GM12874 (cell line): ENCODE results near the gene ZMYND12.

Experiments used
- TF ChIP-seq, protein P1 (sequence below): IDR thresholded peaks from 2 replicates; pipeline ENCODE4 v1.5.1; 2011; ENCODE audit warnings: low read depth, mild to moderate bottlenecking, control low read depth, low read length, moderate library complexity; ENCODE audit not compliant: insufficient read depth

The ZMYND12 gene

DNA sequence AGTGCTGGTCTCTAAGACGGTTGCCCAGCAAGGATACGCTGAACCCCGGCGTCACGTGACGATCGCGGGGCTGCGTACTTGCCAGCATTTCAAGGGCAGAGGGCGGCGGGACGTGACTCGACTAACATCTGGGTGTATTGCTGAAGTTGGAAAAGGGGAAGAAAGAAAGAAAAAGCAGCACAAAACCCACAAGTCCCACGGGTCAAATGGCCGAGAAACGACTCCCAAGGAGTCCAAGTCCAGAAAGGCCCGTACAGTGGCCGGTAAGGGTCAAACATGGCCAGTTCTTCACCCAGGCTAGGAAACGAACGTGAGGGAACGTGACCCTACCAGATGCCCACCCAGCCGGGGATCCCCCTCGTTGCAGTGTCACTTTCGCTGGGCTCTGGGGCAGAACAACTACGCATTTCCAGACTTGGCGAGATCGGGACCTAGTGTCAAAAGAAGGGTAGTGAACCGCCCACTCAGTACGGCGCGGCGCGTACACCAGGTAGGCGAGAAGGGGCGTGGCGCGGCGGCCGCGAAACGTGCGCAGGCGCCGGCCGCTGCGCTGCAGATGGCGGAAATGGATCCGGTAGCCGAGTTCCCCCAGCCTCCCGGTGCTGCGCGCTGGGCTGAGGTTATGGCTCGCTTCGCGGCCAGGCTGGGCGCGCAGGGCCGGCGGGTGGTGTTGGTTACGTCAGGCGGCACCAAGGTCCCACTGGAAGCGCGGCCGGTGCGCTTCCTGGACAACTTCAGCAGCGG lies at the start of gene ZMYND12, which contains the start of gene PPCS:
Gene ZMYND12 (minus strand): TSS at position 13 of the 744 bp plus-strand sequence. CDS start 25 bp downstream, outside the sequence.
Gene PPCS (plus strand): TSS at position 534 of the 744 bp plus-strand sequence. CDS start 23 bp downstream, at position 557.
- TF ChIP-seq, protein P1, sequence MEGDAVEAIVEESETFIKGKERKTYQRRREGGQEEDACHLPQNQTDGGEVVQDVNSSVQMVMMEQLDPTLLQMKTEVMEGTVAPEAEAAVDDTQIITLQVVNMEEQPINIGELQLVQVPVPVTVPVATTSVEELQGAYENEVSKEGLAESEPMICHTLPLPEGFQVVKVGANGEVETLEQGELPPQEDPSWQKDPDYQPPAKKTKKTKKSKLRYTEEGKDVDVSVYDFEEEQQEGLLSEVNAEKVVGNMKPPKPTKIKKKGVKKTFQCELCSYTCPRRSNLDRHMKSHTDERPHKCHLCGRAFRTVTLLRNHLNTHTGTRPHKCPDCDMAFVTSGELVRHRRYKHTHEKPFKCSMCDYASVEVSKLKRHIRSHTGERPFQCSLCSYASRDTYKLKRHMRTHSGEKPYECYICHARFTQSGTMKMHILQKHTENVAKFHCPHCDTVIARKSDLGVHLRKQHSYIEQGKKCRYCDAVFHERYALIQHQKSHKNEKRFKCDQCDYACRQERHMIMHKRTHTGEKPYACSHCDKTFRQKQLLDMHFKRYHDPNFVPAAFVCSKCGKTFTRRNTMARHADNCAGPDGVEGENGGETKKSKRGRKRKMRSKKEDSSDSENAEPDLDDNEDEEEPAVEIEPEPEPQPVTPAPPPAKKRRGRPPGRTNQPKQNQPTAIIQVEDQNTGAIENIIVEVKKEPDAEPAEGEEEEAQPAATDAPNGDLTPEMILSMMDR: peak; percentile 12; the same call in 1 of the 2 replicates

DNA sequence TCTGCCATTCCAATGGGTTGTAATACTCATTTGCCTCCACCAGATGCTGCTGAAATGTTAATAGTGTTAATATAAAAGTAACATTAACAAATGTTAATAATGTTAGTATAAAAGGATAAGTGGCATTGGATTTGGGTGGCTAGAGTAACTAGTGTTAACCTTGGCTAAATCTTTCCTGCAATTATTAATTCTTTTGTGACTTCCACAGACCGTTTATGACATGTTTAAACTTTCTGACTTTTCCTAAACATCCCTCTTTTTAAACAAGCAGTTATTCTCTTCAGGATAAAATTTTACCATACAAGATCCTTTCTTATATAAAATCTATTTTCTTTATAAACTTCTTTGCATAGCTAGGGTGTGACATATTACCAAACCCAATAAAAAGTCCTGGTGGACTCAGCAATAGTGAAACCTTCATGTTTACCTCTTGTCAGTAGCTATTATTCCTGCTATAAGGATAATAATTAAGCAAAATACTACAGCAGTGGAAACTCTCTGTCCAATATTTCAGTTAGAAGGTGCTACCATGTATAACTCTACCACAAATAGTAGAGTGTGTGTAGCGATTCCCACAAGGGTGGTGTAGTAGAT lies 48.8 kb upstream of the ZMYND12 start:
- TF ChIP-seq, protein P1: no peak

DNA sequence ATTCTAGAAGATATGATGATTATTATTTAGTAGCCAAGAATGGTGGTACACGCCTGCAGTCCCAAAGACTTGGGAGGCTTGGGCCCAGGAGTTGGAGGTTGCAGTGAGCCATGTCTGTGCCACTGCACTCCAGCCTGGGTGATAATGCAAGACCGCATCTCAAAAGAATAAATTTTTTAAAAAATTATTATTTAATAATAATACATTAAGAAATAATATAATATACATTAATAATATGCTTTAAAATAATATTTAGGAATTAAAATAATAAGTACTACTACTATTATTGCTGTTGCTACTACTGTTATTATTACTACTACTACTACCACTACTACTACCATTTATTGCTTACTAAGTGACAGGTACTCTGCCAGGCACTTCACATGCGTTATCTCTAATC lies 34.4 kb upstream of the ZMYND12 start:
- TF ChIP-seq, protein P1: no peak

DNA sequence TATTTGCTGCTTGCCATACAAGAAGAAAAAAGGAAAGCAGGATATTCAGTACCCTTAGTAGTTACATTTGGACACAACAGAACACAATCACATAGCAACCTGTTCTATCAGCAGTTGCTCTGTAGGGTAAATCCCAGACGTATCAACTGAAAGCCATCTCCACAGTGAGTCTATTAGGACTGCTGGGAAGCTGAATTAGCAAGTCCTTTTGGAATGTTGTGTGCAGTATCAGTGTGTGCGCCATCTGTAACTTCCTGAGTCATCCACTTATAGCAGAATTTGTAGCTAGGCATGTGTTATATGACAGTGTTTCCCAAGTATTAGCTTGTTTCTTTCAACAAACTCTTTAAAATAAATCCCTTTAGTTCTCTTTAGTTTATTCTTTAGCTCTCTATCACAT lies 28.6 kb upstream of the ZMYND12 start:
- TF ChIP-seq, protein P1: no peak

GRCh38 chr1:42482635-42483153 lies 26.9 kb upstream of the ZMYND12 start:
- TF ChIP-seq, protein P1: no peak

- TF ChIP-seq, protein P1: no peak
Measured at GRCh38 chr1:42480921-42481320, 25.1 kb upstream of the ZMYND12 start.

- TF ChIP-seq, protein P1: peak; percentile 14; the same call in 1 of the 2 replicates
Measured at GRCh38 chr1:42479621-42480020, 23.8 kb upstream of the ZMYND12 start.
